Gastroesophageal sphincter (tissue), 3 donors: ENCODE results near the gene MLLT6.

Experiments used
- CTCF ChIP-seq, 4 experiments: fragments of 200-600 bp in 2 of 4; fragments of 450-650 bp in 2 of 4; sonication (generic) in 1 of 4; IDR thresholded peaks; one replicate each; pipeline ENCODE4 v1.5.1; 2017 to 2019; ENCODE audit warnings: antibody characterized with exemption in 4 of 4, mild to moderate bottlenecking in 2 of 4, moderate library complexity in 2 of 4
- EP300 ChIP-seq: sonication (generic); formaldehyde crosslinking; IDR thresholded peaks from one replicate; pipeline ENCODE4 v1.6.1; 2017; ENCODE audit warnings: antibody characterized with exemption, mild to moderate bottlenecking
- POLR2A ChIP-seq, 2 donors: fragments of 450-650 bp; IDR thresholded peaks; one replicate each; pipeline ENCODE4 v1.6.1; 2017; ENCODE audit warnings: antibody characterized with exemption in 2 of 2, mild to moderate bottlenecking in 2 of 2, moderate library complexity in 1 of 2
- POLR2AphosphoS5 ChIP-seq: sonication (generic); formaldehyde crosslinking; IDR thresholded peaks from one replicate; pipeline ENCODE4 v1.6.1; 2017; ENCODE audit warnings: antibody characterized with exemption

GRCh38 chr17:38707678-38708351, 2.7 kb downstream of the MLLT6 start:
- TF ChIP-seq CTCF (IDR thresholded peaks at IDR 0.05) (no peak), POLR2AphosphoS5 (no peak), EP300 (no peak), POLR2A (IDR thresholded peaks at IDR 0.05) (no peak)
